HG03469 (cell line): ENCODE data around the gene ERMAP.
"Not testable (repeated sequence)": the region's sequence is repeated elsewhere in the genome, so short reads cannot be mapped to it uniquely, and the experiment has no call there.

ENCODE experiments used
- ATAC-seq: cut with Tn5 transposase; IDR thresholded peaks from one replicate; pipeline ENCODE4 v1.9.1; 2021; ENCODE audit warnings: mild to moderate bottlenecking, moderate library complexity, moderate number of reproducible peaks; ENCODE audit not compliant: unreplicated experiment

Gene ERMAP

DNA sequence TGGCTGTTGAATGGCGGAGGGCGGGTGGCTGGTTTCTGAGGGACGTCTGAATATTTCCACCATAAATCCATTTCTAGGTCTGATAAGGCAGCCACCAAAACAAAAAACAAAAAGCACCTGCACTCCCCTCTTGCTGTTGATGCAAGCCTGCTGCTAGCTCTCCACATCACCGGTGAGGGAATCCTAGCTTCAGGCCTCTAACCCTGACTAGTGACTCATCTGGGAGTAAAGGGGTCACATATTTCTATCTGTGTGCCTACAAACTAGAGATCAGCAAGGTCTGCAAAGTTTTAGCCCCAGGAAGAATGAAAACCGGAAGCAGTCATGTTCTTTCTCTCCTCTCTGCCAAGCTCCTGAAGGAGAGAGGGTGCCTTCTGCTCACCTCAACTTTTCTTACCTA, 10.3 kb upstream of the ERMAP start:
- no peak for ATAC-seq

DNA sequence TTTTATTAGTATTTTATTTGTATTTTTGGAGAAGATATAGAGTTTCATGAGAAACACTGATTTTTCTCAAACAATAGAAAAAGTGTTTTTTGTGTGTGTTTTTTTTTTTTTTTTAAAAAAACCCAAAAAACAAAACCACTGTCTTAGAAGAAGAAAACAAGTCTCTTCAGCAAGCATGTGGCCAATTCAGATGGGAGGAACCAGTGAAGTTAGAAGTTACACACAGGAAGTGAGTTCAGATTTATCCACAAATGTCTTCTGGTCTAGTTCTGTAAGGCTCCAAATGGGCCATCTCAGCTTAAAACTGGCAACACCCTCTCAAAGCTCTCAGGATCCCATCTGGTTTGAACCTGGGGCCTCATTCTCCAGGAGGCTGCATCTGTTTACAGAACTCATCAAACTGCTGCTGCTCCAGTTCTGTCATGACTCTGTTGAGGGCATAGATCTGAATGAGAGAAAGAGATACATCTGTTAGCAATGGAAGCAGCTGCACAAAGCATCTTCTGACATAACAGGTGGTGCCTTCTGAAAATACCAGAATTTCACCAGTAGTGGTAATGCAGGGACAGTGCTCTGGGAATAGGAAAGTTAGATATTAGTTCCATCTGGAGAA, 9.8 kb upstream of the ERMAP start:
- no peak for ATAC-seq

- ATAC-seq, result not testable (repeated sequence)
Observed at GRCh38 chr1:42814815-42815214, 2.1 kb upstream of the ERMAP start.

DNA sequence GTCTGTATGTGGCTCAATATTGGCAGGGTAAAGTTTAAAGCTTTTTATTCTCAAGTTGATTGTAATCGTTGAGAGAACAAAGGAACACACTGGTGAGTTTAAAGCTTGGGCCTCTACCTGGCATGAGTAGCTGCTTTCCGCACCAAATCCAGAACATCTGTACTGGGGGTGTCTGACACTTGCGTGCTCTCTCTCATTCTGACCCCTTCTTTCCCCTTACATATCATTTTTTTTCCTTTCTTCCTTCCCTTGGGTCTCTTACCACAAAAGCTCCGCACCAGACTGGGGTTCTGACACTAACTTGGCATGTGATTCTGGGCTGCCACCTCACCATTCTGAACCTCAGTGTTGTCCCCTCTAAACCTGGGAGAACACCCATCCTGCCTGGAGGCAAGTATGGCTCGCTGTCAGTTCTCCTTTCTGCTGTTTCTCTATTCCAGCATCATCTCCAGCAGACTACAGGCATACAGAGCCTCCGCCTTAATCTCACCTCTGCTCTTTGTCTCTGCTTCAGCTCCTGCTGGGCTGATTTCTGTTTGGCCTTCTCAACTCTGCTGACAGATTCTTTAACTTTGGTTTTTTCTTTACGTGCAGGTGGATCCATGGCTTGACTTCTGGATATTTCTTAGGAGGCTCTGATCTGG, 859 bp upstream of the ERMAP start:
- ATAC-seq, result no peak

GRCh38 chr1:42817440-42817767, 482 bp downstream of the ERMAP start:
- no peak for ATAC-seq

GRCh38 chr1:42817976-42818375, 1.1 kb downstream of the ERMAP start:
- ATAC-seq, result no peak

- ATAC-seq, result no peak
Observed at GRCh38 chr1:42820813-42821212, 3.9 kb downstream of the ERMAP start.

DNA sequence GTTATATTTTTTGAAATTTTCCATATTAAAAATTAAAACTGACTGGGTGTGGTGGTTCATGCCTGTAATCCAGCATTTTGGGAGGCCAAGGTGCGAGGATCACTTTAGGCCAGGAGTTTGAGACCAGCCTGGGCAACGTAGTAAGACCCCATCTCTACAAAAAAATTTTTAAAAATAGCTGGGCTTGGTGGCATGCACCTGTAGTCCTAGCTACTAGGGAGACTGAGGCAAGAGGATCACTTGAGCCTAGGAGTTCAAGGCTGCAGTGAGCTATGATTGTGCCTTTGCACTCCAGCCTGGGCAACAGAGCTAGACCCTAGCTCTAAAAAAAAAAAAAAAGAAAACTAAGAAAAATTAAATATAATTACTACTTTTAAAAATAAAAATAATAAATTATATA, 4.8 kb downstream of the ERMAP start:
- ATAC-seq, result no peak

GRCh38 chr1:42822800-42823392, 6.0 kb downstream of the ERMAP start:
- ATAC-seq, result no peak

DNA sequence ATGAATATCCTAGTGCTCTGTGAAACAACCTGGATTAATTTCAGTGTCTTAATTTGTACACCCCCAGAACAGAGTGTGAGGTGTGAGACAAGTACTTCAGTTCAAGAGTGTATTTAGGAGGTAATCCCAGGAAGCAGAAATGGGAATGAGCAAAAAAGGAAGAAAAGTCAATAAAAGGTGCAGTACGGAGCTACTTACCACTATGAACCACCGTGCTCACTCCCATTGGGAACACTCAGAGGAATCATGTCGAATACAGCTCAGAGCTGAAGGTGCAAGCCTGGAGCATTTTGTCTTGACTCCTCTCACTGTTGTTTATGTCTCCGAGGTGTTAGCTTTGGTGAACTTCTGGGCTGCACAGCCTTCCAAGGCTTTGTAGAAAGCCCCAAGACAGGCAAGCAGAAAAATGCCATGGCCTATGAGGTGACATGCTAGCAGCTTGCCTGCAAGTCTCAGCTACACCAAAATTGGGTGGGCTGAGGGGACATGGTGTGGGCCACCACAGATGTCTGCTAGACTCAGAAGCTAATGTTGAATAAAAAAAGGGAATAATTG, 7.6 kb downstream of the ERMAP start:
- no peak for ATAC-seq

DNA sequence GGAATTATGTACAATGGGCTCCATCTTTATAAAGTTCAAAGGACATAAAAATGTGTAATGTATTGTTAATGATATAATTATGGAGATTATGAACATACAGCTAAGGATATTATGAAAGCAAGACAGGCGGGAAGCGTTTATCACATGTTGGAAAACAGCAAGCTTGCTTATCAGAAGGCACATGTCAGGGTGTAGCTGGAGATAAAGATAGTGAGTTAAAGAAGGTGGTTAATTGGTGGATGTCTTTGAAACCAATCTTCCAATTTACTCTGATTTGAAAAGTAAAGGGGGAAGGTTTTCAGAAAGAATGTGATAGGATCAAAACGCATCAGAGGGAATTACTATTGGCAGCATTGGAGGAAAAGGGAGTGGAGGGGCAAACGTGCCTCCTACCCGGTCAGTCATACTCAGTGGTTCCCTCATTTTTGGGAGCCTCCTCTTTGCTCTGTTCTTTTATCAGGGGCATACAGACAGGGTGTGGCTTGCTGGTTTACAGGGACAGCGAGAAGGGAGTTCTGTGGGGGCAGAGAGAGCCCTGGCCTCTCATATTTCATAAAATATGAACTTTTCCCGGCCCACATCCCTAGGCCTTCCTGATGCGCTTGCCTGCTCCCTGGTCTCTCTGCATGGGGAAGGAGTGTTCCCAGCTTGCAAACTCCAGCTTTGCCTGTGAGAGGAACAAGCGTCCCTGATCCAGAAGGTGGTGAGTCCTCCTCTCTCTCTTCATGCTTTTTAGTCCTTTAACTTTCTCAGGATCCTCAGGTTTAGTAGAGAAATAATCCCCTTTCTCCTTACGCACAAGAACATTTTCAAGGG, 8.3 kb downstream of the ERMAP start:
- ATAC-seq, result no peak

DNA sequence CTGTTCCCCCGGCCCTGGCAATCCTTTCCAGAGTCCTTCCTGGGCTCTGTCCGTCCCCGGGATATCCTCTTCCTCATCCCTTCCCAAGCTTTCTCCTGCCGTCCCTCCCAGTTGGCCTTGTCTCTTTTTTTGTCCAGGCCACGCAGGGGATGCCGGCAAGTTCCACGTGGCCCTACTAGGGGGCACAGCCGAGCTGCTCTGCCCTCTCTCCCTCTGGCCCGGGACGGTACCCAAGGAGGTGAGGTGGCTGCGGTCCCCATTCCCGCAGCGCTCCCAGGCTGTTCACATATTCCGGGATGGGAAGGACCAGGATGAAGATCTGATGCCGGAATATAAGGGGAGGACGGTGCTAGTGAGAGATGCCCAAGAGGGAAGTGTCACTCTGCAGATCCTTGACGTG, 13.7 kb downstream of the ERMAP start:
- ATAC-seq, result no peak

GRCh38 chr1:42831273-42831672, 14.4 kb downstream of the ERMAP start:
- no peak for ATAC-seq

- ATAC-seq, result no peak
Observed at GRCh38 chr1:42832641-42833240, 15.8 kb downstream of the ERMAP start.

GRCh38 chr1:42833981-42834380, 17.1 kb downstream of the ERMAP start:
- no peak for ATAC-seq

DNA sequence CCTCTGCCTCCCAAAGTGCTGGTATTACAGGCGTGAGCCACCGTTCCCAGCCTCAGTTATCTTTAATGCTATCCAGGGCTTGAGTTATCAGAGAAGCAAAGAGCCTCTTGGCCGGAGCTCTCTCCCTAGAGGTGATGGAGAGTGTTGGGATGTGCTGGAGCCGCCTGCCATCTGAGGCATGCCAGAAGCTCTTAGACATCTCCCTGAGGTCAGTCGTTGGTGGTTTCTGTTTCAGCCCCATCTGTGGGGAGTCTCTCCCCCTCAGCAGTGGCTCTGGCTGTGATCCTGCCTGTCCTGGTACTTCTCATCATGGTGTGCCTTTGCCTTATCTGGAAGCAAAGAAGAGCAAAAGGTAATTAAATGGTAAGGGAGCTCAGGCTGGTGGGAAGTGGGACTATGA, 17.9 kb downstream of the ERMAP start:
- no peak for ATAC-seq

DNA sequence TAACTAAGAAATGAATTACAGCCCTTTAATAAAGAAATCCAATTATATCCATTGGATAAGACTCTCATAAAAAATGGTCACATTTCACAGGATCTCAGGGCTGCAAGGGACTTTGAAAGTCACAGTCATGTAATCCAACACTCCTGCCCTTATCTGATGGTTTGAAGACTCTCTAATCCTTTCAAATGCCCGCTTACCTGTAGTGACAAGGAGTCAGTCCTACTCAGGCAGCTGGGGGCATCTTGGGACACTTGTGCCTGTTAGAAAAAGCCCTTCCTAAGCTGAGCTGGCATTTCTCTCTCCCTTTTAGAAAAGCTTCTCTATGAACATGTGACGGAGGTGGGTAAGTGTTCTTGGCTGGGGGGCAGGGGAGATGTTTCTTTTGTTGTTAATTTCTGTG, 18.5 kb downstream of the ERMAP start:
- no peak for ATAC-seq

- ATAC-seq, result no peak
Observed at GRCh38 chr1:42837709-42838108, 20.8 kb downstream of the ERMAP start.

DNA sequence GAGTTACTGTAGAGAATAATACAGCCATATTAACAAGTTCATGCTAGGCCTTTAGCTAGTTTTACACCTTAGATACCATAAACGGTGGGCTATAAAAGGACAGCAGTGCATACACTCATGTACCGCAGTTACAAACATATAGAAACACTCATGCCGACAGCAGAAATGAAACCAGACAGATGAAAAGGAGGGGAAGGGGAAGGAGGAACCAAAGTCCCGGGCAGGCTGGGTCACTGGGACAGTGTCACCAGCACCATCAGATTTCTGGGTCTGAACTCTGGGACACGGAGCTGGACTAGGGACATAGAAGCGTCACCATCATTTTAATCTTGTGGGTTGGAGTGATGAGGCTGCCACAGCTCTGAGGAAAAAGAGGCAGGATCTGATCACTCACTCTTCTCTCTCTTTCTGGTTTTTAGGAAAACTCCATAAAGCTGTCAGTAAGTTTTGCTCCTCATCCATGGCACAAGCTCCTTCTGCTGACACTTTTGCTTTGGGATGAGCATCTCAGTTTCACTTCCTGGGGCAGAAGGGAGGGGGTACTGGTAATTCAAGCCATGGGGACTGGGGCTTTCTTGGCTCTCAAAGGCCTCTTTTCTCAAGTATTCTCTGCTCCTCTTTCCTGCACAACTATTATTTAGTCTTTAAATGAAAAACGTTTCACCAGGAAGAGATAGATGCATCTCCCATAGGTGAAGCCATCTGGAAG, 21.7 kb downstream of the ERMAP start:
- no peak for ATAC-seq

DNA sequence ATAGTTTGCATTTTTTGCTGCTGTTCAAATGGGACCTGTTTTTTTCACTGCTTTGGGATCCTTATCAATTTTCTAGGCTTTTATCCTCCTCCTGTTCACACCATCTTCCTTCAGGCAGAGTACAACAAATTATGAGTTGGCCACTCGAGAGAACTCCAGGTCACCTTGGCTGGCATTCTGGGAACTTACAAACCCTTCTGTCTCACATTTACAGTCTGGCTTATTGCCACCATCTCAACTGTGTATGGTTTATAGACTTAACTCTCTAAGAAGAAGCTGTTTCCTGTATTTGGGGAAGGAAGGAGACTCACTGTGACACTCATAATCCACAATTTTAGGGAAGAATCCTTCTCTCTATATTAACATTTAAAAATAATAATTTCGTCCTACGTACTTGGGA, 24.1 kb downstream of the ERMAP start:
- ATAC-seq, result no peak
